H1 (cell line): ENCODE results near the gene APBA2. TPM values are rescaled to one million over a fixed set of nuclear protein-coding genes. Genes with fewer than 3 reads are reported as not detected.

Source experiments
- KDM1A ChIP-seq: fragments of 200-600, 300-600 bp; sonication (generic); IDR thresholded peaks from 2 replicates; pipeline ENCODE4 v1.7.1; 2016; ENCODE audit warnings: mild to moderate bottlenecking, low read length, borderline replicate concordance
- PHF8 ChIP-seq: fragments of 200-600 bp; sonication (generic); conservative IDR thresholded peaks from 2 replicates; pipeline ENCODE4 v1.7.1; 2012; ENCODE audit warnings: low read depth, mild to moderate bottlenecking, inconsistent platforms, low read length, moderate library complexity
- polyA plus RNA-seq, 7 experiments: library from polyadenylated mRNA; depleted of rRNA in 3 of 7; stranded (reverse) in 5 of 7; unstranded in 2 of 7; fragments of >200 nt in 5 of 7; fragments of 200-250 nt in 2 of 7; gene quantifications; 1 replicate in 5 of 7; 2 replicates in 1 of 7; 4 replicates in 1 of 7; pipeline versions ENCODE4 v1.2.1 to v1.2.3, GENCODE V29; 2011 to 2013; ENCODE audit warnings: missing spikeins in 2 of 7, mixed read lengths in 2 of 7
- total RNA-seq: library from RNA; stranded (reverse); fragmentation: NEBNext Ultra II Directional; extraction: Animal tissue kit (Norgen Biotek cat#: 25700); gene quantifications from 2 replicates; pipeline ENCODE4 v1.2.1, GENCODE V29; 2021
- TF ChIP-seq, protein P1 (sequence below): IDR thresholded peaks from 2 replicates; pipeline ENCODE4 v1.6.1; 2011; ENCODE audit warnings: low read length, improper control_type of control experiment
- TF ChIP-seq, protein P2 (sequence below): IDR thresholded peaks from 2 replicates; pipeline ENCODE4 v1.6.1; 2012; ENCODE audit warnings: inconsistent platforms

The APBA2 gene
- total and polyA plus RNA-seq, 2 of the 8 experiments (the other 6 are each of a cell fraction or from before 2014, with no cell fraction given), result 15.5 to 19.0 TPM

DNA sequence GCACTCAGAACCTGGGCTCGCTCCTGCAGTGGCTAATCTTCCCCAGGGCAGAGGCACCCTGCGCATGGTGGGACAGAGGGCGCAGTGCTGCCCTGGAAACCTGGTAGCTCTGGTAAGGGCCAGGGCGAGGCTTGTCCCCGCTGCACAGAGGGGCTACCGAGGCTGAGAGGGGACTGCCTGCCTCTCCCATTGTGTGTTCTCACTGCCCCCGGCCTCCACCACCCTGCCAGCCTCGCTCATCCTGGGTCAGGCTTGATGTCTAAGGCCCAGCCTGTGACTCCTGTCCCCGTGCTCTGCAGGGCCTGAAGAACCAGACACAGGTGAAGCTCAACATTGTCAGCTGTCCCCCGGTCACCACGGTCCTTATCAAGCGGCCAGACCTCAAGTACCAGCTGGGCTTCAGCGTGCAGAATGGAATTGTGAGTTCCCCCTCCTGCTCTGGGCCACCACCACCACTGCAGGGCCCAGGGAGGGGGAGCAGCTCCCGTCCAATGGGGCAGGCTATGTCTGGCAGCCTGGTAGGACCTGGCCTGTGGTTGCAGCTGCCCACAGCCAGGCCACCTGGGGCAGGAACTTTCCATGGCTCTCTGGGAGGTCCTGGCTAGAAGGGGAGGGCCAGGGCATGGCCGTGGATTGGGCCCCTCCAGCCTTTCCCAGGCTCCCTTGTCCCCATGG lies 222.3 kb downstream of the APBA2 start (continued):
- TF ChIP-seq, protein P1, sequence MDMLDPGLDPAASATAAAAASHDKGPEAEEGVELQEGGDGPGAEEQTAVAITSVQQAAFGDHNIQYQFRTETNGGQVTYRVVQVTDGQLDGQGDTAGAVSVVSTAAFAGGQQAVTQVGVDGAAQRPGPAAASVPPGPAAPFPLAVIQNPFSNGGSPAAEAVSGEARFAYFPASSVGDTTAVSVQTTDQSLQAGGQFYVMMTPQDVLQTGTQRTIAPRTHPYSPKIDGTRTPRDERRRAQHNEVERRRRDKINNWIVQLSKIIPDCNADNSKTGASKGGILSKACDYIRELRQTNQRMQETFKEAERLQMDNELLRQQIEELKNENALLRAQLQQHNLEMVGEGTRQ, result no peak
- TF ChIP-seq, protein P2, sequence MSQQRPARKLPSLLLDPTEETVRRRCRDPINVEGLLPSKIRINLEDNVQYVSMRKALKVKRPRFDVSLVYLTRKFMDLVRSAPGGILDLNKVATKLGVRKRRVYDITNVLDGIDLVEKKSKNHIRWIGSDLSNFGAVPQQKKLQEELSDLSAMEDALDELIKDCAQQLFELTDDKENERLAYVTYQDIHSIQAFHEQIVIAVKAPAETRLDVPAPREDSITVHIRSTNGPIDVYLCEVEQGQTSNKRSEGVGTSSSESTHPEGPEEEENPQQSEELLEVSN, result no peak
- no peak for TF ChIP-seq PHF8
- TF ChIP-seq KDM1A, result no peak
